HepG2 (cell line): ENCODE measurements around the gene ALMS1. TPM values are rescaled to one million over a fixed set of nuclear protein-coding genes. Genes with fewer than 3 reads are reported as not detected.

Source experiments
- FOXJ3 ChIP-seq: sonication (generic); formaldehyde crosslinking; IDR thresholded peaks from 2 replicates; pipeline ENCODE4 v1.4.0; 2020; ENCODE audit warnings: missing genetic modification reagents, mild to moderate bottlenecking, borderline replicate concordance
- SOX5 ChIP-seq: IDR thresholded peaks from 2 replicates; pipeline ENCODE4 v1.6.1; 2016; ENCODE audit warnings: borderline replicate concordance
- TBX2 ChIP-seq: sonication (generic); formaldehyde crosslinking; IDR thresholded peaks from 2 replicates; pipeline ENCODE4 v1.5.0; 2020; ENCODE audit warnings: missing genetic modification reagents, mild to moderate bottlenecking, borderline replicate concordance
- ZNF484 ChIP-seq: sonication (generic); formaldehyde crosslinking; IDR thresholded peaks from 2 replicates; pipeline ENCODE4 v1.5.1; 2020; ENCODE audit warnings: mild to moderate bottlenecking, low read depth, missing genetic modification reagents, borderline replicate concordance
- ZNF605 ChIP-seq: sonication (generic); formaldehyde crosslinking; IDR thresholded peaks from 2 replicates; pipeline ENCODE4 v1.8.0; 2022; ENCODE audit warnings: mild to moderate bottlenecking, missing genetic modification reagents
- ZNF788 ChIP-seq: sonication (generic); formaldehyde crosslinking; IDR thresholded peaks from 2 replicates; pipeline ENCODE4 v1.5.0; 2020; ENCODE audit warnings: mild to moderate bottlenecking, missing genetic modification reagents, borderline replicate concordance
- ZNF841 ChIP-seq: sonication (generic); formaldehyde crosslinking; IDR thresholded peaks from 2 replicates; pipeline ENCODE4 v1.8.1; 2023; ENCODE audit warnings: missing genetic modification reagents, borderline replicate concordance
- polyA plus RNA-seq, 8 experiments: library from polyadenylated mRNA; depleted of rRNA in 3 of 8; stranded (reverse) in 7 of 8; unstranded in 1 of 8; fragments of >200 nt; fragmentation: Illumina TruSeq in 4 of 8; extraction: Trizol in 4 of 8; gene quantifications; 2 replicates each; pipeline versions ENCODE4 v1.2.1 to v1.2.3, GENCODE V29; 2011 to 2016; ENCODE audit warnings: low read depth in 4 of 8, missing spikeins in 1 of 8, mixed read lengths in 1 of 8; ENCODE audit not compliant: insufficient read depth in 1 of 8
- total RNA-seq, 5 experiments: library from RNA; depleted of rRNA; stranded (reverse); fragments of >200 nt; fragmentation: Illumina TruSeq; extraction: Trizol; gene quantifications; 2 replicates each; pipeline ENCODE4 v1.2.3, GENCODE V29; 2016; ENCODE audit warnings: low read depth in 1 of 5
- TF ChIP-seq, protein P1 (sequence below): IDR thresholded peaks from 2 replicates; pipeline ENCODE4 v1.6.1; 2016; ENCODE audit warnings: low read depth, missing genetic modification reagents, missing compliant biosample characterization
- TF ChIP-seq, protein P2 (sequence below): conservative IDR thresholded peaks from 2 replicates; pipeline ENCODE4 v1.6.1; 2018; ENCODE audit warnings: missing genetic modification reagents

ALMS1 gene
- total and polyA plus RNA-seq, 2 of the 13 experiments (the other 11 are each of a cell fraction or from before 2014, with no cell fraction given) = 12.9 to 21.2 TPM

DNA sequence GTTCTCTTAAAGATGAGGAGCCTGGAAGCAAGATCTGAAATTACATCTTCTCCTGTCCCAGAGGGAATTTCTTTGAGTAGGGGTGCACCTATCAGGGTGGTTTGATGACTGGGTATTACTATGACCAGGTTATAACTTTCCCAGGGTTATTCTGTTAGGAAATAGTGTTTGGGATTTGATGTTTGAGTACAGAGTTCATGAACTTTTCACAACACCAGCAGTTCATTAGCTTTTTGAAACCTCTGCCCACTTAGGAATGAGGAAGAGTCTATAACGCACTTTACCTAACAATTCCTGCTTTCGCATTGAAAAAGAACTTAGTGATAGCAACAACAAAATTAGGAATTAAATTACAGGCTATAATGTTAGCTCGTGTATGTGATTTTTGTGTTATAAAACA lies 58.6 kb downstream of the ALMS1 start (continued):
- TF ChIP-seq, protein P1, sequence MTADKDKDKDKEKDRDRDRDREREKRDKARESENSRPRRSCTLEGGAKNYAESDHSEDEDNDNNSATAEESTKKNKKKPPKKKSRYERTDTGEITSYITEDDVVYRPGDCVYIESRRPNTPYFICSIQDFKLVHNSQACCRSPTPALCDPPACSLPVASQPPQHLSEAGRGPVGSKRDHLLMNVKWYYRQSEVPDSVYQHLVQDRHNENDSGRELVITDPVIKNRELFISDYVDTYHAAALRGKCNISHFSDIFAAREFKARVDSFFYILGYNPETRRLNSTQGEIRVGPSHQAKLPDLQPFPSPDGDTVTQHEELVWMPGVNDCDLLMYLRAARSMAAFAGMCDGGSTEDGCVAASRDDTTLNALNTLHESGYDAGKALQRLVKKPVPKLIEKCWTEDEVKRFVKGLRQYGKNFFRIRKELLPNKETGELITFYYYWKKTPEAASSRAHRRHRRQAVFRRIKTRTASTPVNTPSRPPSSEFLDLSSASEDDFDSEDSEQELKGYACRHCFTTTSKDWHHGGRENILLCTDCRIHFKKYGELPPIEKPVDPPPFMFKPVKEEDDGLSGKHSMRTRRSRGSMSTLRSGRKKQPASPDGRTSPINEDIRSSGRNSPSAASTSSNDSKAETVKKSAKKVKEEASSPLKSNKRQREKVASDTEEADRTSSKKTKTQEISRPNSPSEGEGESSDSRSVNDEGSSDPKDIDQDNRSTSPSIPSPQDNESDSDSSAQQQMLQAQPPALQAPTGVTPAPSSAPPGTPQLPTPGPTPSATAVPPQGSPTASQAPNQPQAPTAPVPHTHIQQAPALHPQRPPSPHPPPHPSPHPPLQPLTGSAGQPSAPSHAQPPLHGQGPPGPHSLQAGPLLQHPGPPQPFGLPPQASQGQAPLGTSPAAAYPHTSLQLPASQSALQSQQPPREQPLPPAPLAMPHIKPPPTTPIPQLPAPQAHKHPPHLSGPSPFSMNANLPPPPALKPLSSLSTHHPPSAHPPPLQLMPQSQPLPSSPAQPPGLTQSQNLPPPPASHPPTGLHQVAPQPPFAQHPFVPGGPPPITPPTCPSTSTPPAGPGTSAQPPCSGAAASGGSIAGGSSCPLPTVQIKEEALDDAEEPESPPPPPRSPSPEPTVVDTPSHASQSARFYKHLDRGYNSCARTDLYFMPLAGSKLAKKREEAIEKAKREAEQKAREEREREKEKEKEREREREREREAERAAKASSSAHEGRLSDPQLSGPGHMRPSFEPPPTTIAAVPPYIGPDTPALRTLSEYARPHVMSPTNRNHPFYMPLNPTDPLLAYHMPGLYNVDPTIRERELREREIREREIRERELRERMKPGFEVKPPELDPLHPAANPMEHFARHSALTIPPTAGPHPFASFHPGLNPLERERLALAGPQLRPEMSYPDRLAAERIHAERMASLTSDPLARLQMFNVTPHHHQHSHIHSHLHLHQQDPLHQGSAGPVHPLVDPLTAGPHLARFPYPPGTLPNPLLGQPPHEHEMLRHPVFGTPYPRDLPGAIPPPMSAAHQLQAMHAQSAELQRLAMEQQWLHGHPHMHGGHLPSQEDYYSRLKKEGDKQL (CRISPR knock-in tag) = no peak
- TF ChIP-seq, protein P2, sequence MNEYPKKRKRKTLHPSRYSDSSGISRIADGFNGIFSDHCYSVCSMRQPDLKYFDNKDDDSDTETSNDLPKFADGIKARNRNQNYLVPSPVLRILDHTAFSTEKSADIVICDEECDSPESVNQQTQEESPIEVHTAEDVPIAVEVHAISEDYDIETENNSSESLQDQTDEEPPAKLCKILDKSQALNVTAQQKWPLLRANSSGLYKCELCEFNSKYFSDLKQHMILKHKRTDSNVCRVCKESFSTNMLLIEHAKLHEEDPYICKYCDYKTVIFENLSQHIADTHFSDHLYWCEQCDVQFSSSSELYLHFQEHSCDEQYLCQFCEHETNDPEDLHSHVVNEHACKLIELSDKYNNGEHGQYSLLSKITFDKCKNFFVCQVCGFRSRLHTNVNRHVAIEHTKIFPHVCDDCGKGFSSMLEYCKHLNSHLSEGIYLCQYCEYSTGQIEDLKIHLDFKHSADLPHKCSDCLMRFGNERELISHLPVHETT (CRISPR knock-in tag) = no peak
- peak; percentile 36; the same call in 1 of the 2 replicates for TF ChIP-seq TBX2 (CRISPR knock-in tag)
- peak; percentile 45; the same call in 1 of the 2 replicates for TF ChIP-seq SOX5
- TF ChIP-seq ZNF484 (CRISPR knock-in tag) = no peak
- TF ChIP-seq FOXJ3 (CRISPR knock-in tag) = peak; percentile 37; the same call in 1 of the 2 replicates
- no peak for TF ChIP-seq ZNF788 (CRISPR knock-in tag)
- no peak for TF ChIP-seq ZNF605 (CRISPR knock-in tag)
- peak; percentile 62; the same call in 1 of the 2 replicates for TF ChIP-seq ZNF841 (CRISPR knock-in tag)
